Lung (tissue), 12 donors: Measurements from ENCODE around the gene JMJD7. TPM values are rescaled to one million over a fixed set of nuclear protein-coding genes. Genes with fewer than 3 reads are reported as not detected.

Experiments used
- ATAC-seq: fragments of 200-7000 bp; cut with Tn5 transposase; one replicate; pipeline ENCODE4 v1.9.1; 2020; ENCODE audit warnings: moderate number of reproducible peaks; ENCODE audit not compliant: insufficient read depth, low FRiP score
- DNase-seq, 3 donors: peaks; one replicate each; pipeline ENCODE4 v3.0.0-alpha.2; 2013 to 2017
- H3K27ac ChIP-seq, 2 donors: one replicate each; pipeline ENCODE4 v1.5.1; 2013; ENCODE audit warnings: mild to moderate bottlenecking in 2 of 2, moderate library complexity in 2 of 2, control low read depth in 1 of 2, inconsistent platforms in 1 of 2, low read depth in 1 of 2, low read length in 1 of 2
- H3K27me3 ChIP-seq, 3 donors: one replicate each; pipeline ENCODE4 v1.5.1; 2013; ENCODE audit warnings: low read length in 2 of 3; ENCODE audit not compliant: control insufficient read depth in 3 of 3, insufficient read depth in 3 of 3
- H3K36me3 ChIP-seq, 4 donors: one replicate each; pipeline ENCODE4 v1.5.1; 2013; ENCODE audit warnings: low read length in 4 of 4, mild to moderate bottlenecking in 1 of 4, moderate library complexity in 1 of 4; ENCODE audit not compliant: control insufficient read depth in 4 of 4, insufficient read depth in 4 of 4
- H3K4me1 ChIP-seq, 5 donors: one replicate each; pipeline ENCODE4 v1.5.1; 2013; ENCODE audit warnings: low read length in 5 of 5, mild to moderate bottlenecking in 2 of 5, moderate library complexity in 1 of 5; ENCODE audit not compliant: control insufficient read depth in 5 of 5, insufficient read depth in 5 of 5
- H3K4me3 ChIP-seq: one replicate; pipeline ENCODE4 v1.5.1; 2013; ENCODE audit warnings: mild to moderate bottlenecking, control low read depth, moderate library complexity
- H3K9ac ChIP-seq, 2 donors: one replicate each; pipeline ENCODE4 v1.5.1; 2013; ENCODE audit warnings: low read length in 2 of 2, control low read depth in 1 of 2; ENCODE audit not compliant: insufficient read depth in 1 of 2
- H3K9me3 ChIP-seq, 4 donors: one replicate each; pipeline ENCODE4 v1.5.1; 2013; ENCODE audit warnings: low read length in 3 of 4, mild to moderate bottlenecking in 1 of 4, moderate library complexity in 1 of 4; ENCODE audit not compliant: control insufficient read depth in 4 of 4, insufficient read depth in 3 of 4
- CTCF ChIP-seq: IDR thresholded peaks from 2 replicates; pipeline ENCODE4 v1.5.1; 2012; ENCODE audit warnings: mild to moderate bottlenecking; ENCODE audit errors: control extremely low read depth, extremely low read depth
- WGBS, 2 donors: extraction: QIAGEN DNeasy Blood & Tissue Kit; methylation state at CpG; one replicate each; pipeline ENCODE4 v1.1.7; 2013; 5-methylcytosine and 5-hydroxymethylcytosine counted together
- polyA plus RNA-seq, 2 donors: library from polyadenylated mRNA; stranded (reverse); fragments of 200-250 nt; gene quantifications; one replicate each; pipeline ENCODE4 v1.2.1, GENCODE V29; 2013
- total RNA-seq, 2 donors: library from RNA; depleted of rRNA in 1 of 2; stranded (reverse); fragments of >200 nt in 1 of 2; gene quantifications; one replicate each; pipeline ENCODE4 v1.2.1, GENCODE V29; 2014 to 2021
- donor health status: control.
- donor health status: control.
- donor health status: Bipolar disorder and iron deficiency.
- donor health status: healthy.
- donor health status: DM: yes; HTN: yes; CAD: no.

JMJD7 gene
- total and polyA plus RNA-seq, 4 donors = 13.2 to 28.1 (median 21.3) TPM

DNA sequence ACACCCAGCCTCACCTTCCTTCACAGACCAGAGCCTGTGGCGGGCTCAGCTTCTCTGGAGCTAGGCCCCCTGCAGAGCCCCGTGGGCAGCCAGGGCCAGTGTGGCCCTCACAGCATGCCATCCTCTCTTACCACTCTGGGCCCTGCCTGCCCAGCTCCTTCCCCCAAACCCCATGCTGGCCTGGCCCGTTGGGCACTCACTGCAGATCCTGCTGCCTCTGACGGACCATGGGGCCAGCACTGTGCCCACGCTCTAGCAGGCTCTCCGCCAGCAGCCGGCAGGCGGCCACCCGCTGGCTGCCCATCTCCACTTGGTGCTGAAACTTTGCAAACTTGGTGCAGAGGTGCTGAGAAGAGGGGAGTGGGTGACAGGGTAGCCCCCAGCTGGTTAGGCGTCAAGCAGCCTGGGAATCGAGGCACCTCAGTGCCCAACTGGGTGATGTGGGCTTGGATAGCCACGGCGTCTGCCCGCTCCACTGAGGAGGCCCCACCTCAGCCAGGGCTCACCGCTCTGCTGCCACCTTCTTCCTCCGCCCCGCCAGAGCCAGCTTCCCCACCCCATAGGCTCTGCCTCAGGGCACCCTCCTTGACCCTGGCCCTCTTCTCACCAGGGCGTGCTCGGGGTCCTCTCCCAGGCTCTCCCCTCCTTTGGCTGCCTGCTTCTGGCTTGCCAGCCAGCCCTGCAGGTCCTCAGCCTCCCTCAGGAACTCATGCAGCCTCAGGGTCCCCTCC is 43.4 kb downstream of the JMJD7 start:
- no peak for ATAC-seq
- no peaks in the 10 kb centered on the region for H3K36me3 ChIP-seq
- TF ChIP-seq CTCF = no peak
- H3K9ac ChIP-seq = no peak overlapping the region
- no peaks in the 10 kb centered on the region for H3K4me1 ChIP-seq
- no peak for DNase-seq
- H3K27ac ChIP-seq = no peak overlapping the region
- H3K27me3 ChIP-seq = no peaks in the 10 kb centered on the region
- 94% methylated on average over 17 to 19 of the region's 19 CpGs for WGBS, 2 donors
- H3K4me3 ChIP-seq = no peak overlapping the region
- H3K9me3 ChIP-seq = no peaks in the 10 kb centered on the region

GRCh38 chr15:41872166-41872747 is 44.4 kb downstream of the JMJD7 start:
- Histone ChIP-seq H3K4me3 (no peak overlapping the region), H3K27ac (no peak overlapping the region), H3K36me3 (no peaks in the 10 kb centered on the region), H3K9ac (no peak overlapping the region), H3K4me1 (no peaks in the 10 kb centered on the region), H3K9me3 (no peaks in the 10 kb centered on the region), H3K27me3 (no peaks in the 10 kb centered on the region)
- ATAC-seq (no peak), DNase-seq (no peak)
- WGBS, 2 donors = 93 to 96% methylated on average over 9 of the region's 9 CpGs
- no peak for TF ChIP-seq CTCF

DNA sequence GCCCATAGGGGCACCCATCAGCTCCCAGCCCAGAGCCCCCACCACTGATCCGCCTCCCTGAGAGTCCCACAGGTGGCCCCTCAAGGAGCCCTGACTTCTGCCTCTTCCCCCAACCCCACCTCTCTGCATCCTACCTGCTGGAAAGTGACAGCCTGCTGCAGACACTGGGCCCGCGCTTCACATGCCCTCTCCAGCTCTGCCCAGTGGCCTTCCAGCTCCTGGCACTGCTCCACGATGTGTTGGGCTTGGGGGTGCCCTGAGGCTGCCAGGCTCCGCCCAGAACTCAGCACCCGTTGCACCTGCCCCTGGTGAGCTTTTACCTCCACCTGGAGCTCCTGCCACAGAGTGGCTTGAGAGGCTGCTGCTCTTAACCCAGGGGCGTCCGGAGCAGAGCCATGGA is 45.8 kb downstream of the JMJD7 start:
- no peaks in the 10 kb centered on the region for H3K36me3 ChIP-seq
- H3K4me1 ChIP-seq = no peaks in the 10 kb centered on the region
- ATAC-seq (no peak), DNase-seq (no peak)
- no peak overlapping the region for H3K4me3 ChIP-seq
- H3K9ac ChIP-seq = no peak overlapping the region
- no peaks in the 10 kb centered on the region for H3K9me3 ChIP-seq
- TF ChIP-seq CTCF = no peak
- no peak overlapping the region for H3K27ac ChIP-seq
- H3K27me3 ChIP-seq = no peaks in the 10 kb centered on the region
- WGBS, 2 donors = 88 to 91% methylated on average over 8 of the region's 8 CpGs
